Ishikawa (cell line): Measurements from ENCODE around the gene NACAD.

Source experiments
- CEBPB ChIP-seq: IDR thresholded peaks from 2 replicates; pipeline ENCODE4 v1.6.1; 2012
- CREB1 ChIP-seq: IDR thresholded peaks from 2 replicates; pipeline ENCODE4 v1.6.1; 2012; ENCODE audit warnings: low read depth
- EGR1 ChIP-seq: IDR thresholded peaks from 2 replicates; pipeline ENCODE4 v1.6.1; 2012
- EP300 ChIP-seq: IDR thresholded peaks from 2 replicates; pipeline ENCODE4 v1.6.1; 2012; ENCODE audit warnings: borderline replicate concordance
- FOXM1 ChIP-seq: IDR thresholded peaks from 2 replicates; pipeline ENCODE4 v1.6.1; 2012; ENCODE audit warnings: low read depth, borderline replicate concordance
- NFIC ChIP-seq: IDR thresholded peaks from 2 replicates; pipeline ENCODE4 v1.6.1; 2012
- RAD21 ChIP-seq: IDR thresholded peaks from 2 replicates; pipeline ENCODE4 v1.6.1; 2012; ENCODE audit warnings: low read depth
- TAF1 ChIP-seq: IDR thresholded peaks from 2 replicates; pipeline ENCODE4 v1.6.1; 2012; ENCODE audit warnings: low read depth, mild to moderate bottlenecking
- TCF12 ChIP-seq: IDR thresholded peaks from 2 replicates; pipeline ENCODE4 v1.6.1; 2012; ENCODE audit warnings: low read depth
- TEAD4 ChIP-seq: IDR thresholded peaks from 2 replicates; pipeline ENCODE4 v1.6.1; 2012
- YY1 ChIP-seq: IDR thresholded peaks from 2 replicates; pipeline ENCODE4 v1.6.1; 2012; ENCODE audit warnings: low read depth
- ZBTB7A ChIP-seq: IDR thresholded peaks from 2 replicates; pipeline ENCODE4 v1.6.1; 2012; ENCODE audit warnings: low read depth
- TF ChIP-seq, protein P1 (sequence below): IDR thresholded peaks from 2 replicates; pipeline ENCODE4 v1.6.1; 2012
- TF ChIP-seq, protein P2 (sequence below): IDR thresholded peaks from 2 replicates; pipeline ENCODE4 v1.6.1; 2012; ENCODE audit warnings: low read depth, mild to moderate bottlenecking
- TF ChIP-seq, protein P3 (sequence below): IDR thresholded peaks from 2 replicates; pipeline ENCODE4 v1.6.1; 2012

The NACAD gene

DNA sequence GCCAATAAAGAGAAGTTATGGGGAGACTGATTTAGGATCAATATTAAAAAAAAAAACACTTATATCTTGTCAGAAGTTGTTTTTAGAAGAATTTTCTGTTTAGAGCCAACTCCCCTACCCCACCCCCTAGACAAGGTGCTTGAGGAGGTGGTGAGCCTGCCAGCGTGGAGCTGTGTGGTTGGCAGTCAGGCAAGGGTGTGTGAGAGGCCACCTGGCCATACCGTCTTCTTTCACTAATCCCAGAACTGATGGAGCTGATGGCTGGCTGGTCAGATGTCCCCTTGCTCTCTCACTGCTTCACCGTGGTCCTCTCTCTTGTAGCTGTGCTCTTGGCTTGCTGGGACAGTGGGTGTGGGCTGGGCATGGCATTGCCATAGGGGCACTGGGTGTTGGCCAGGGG is 34.3 kb downstream of the NACAD start:
- no peak for TF ChIP-seq TEAD4
- no peak for TF ChIP-seq FOXM1
- TF ChIP-seq, protein P1, sequence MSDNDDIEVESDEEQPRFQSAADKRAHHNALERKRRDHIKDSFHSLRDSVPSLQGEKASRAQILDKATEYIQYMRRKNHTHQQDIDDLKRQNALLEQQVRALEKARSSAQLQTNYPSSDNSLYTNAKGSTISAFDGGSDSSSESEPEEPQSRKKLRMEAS = no peak
- no peak for TF ChIP-seq CEBPB
- TF ChIP-seq, protein P2, sequence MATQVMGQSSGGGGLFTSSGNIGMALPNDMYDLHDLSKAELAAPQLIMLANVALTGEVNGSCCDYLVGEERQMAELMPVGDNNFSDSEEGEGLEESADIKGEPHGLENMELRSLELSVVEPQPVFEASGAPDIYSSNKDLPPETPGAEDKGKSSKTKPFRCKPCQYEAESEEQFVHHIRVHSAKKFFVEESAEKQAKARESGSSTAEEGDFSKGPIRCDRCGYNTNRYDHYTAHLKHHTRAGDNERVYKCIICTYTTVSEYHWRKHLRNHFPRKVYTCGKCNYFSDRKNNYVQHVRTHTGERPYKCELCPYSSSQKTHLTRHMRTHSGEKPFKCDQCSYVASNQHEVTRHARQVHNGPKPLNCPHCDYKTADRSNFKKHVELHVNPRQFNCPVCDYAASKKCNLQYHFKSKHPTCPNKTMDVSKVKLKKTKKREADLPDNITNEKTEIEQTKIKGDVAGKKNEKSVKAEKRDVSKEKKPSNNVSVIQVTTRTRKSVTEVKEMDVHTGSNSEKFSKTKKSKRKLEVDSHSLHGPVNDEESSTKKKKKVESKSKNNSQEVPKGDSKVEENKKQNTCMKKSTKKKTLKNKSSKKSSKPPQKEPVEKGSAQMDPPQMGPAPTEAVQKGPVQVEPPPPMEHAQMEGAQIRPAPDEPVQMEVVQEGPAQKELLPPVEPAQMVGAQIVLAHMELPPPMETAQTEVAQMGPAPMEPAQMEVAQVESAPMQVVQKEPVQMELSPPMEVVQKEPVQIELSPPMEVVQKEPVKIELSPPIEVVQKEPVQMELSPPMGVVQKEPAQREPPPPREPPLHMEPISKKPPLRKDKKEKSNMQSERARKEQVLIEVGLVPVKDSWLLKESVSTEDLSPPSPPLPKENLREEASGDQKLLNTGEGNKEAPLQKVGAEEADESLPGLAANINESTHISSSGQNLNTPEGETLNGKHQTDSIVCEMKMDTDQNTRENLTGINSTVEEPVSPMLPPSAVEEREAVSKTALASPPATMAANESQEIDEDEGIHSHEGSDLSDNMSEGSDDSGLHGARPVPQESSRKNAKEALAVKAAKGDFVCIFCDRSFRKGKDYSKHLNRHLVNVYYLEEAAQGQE = no peak
- TF ChIP-seq TAF1 = no peak
- TF ChIP-seq RAD21 = no peak
- TF ChIP-seq YY1 = no peak
- TF ChIP-seq EP300 = no peak
- no peak for TF ChIP-seq ZBTB7A
- no peak for TF ChIP-seq EGR1
- TF ChIP-seq, protein P3, sequence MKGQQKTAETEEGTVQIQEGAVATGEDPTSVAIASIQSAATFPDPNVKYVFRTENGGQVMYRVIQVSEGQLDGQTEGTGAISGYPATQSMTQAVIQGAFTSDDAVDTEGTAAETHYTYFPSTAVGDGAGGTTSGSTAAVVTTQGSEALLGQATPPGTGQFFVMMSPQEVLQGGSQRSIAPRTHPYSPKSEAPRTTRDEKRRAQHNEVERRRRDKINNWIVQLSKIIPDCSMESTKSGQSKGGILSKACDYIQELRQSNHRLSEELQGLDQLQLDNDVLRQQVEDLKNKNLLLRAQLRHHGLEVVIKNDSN = no peak
- no peak for TF ChIP-seq TCF12
- TF ChIP-seq CREB1 = no peak
- no peak for TF ChIP-seq NFIC

DNA sequence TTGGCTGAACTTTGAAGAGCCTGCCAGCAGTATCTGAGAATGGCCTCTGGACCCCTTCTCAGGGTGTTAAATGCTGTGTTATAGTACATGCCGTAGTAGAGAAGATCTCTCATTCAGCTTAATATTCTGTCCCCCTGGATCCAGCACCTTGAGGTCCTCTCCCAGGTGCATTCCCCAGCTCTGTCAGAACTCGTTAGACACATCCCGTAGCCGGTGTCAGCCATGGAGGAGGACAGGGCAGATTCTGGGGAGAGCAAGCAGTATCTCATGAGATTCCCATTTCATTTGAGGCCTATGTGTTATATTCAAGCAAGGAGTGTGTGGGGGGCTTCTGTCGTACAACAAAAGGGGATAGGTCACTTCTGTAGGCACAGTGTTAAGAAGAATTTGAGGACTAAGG is 34.8 kb downstream of the NACAD start:
- no peak for TF ChIP-seq RAD21
- TF ChIP-seq, protein P2 = no peak
- TF ChIP-seq, protein P3 = no peak
- no peak for TF ChIP-seq YY1
- TF ChIP-seq TEAD4 = no peak
- TF ChIP-seq TAF1 = no peak
- no peak for TF ChIP-seq CEBPB
- TF ChIP-seq CREB1 = no peak
- TF ChIP-seq NFIC = no peak
- no peak for TF ChIP-seq TCF12
- TF ChIP-seq FOXM1 = no peak

DNA sequence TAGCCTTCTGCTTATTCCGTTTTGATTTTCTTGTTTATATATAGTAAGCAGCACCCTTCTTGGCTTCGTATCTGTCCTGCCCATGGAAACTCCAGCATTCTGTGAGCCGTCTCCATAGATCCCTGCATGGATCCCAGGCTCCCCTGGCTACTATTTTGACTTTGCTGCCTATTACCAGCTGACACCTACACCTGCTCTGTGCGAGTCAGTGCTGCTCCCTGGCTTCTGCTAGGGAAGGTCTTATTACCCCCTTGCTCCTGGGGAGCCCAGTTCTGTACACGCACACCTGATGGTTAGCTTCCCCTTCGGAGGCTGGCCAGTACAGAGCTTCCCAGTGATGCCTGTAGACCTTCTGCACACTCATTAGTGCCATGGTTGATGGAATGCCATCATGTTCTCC is 35.4 kb downstream of the NACAD start:
- TF ChIP-seq EP300 = no peak

DNA sequence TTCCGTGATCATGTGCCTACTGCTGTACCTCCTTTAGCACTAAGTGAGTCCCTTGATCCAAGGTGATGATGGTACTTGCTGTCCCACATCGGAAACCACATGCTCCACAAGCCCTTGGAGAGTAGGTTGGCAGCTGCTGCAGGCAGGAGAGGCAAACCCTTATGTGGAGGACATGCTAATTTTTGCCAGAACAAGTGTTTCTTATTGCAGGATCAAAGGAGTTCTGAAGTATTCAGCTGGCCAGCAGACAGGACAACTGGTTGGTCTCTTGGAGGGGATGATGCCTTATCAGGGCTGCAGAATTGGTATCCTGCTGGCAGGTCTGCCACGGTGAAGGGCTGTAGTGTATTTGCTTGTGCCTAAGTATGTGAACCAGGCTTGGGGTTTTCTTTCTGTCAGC is 36.8 kb downstream of the NACAD start:
- no peak for TF ChIP-seq ZBTB7A
- no peak for TF ChIP-seq EP300
- no peak for TF ChIP-seq CREB1
- TF ChIP-seq, protein P3 = no peak
- TF ChIP-seq EGR1 = no peak
- no peak for TF ChIP-seq CEBPB
- no peak for TF ChIP-seq NFIC
- TF ChIP-seq, protein P1 = no peak
- TF ChIP-seq FOXM1 = no peak

DNA sequence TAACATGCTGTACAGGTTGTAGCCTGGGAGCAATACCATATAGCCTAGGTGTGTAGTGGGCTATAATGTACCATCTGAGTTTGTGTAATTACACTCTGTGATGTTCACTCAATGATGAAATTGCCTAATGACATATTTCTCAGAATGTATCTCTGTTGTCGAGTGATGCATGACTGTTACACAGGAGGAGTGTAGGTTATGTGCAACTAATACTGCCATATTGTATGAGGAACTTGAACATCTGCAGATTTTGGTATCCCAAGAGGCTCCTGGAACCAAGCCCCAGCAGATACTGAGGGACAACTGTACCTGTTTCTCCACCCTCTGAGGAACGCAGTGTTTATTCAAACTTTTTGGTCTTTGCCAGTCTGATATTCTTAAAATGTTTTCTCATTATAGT is 38.6 kb downstream of the NACAD start:
- TF ChIP-seq EGR1 (no peak), ZBTB7A (no peak), TAF1 (no peak), EP300 (no peak), YY1 (no peak), NFIC (no peak), TCF12 (no peak), CREB1 (no peak), RAD21 (no peak)
- TF ChIP-seq, protein P2 = no peak
- TF ChIP-seq, protein P1 = no peak
